ENCODE data around the gene FTCD. TPM values are rescaled to one million over a fixed set of nuclear protein-coding genes. Genes with fewer than 3 reads are reported as not detected.

FTCD gene
- total RNA-seq, 1 experiment from 2014 or later: 6.7 TPM

DNA sequence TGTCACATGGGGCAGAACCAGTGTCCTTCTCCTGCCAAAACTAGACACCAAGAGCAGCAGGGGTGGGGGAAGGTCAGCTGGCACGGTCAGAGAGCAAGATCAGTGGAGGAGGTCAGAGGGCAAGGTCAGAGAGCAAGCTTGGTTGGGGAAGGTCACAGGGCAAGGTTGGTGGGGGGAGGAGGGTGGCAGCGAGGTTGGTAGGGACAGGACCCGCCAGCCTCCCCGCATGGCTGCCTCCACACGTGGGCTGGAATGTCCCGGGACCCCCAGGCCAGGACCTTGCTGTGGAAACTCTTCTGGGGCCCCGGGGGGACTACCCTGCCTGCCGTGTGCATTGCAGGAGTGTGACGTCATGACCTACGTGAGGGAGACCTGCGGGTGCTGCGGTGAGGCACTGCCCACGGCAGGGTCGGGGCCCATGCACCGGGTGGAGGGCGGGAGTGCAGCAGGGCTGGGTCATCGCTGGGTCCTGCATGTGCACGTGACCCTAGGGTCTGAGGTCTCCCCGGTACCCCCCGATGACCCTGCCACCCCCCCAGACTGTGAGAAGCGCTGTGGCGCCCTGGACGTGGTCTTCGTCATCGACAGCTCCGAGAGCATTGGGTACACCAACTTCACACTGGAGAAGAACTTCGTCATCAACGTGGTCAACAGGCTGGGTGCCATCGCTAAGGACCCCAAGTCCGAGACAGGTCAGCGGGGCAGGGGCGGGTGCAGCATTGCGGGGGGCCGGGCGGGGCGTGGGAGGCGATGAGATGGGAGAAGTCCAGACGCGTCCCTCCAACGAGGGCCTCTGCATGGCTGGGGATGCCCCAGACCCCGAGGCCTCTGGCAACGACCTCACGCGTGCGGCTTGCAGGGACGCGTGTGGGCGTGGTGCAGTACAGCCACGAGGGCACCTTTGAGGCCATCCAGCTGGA is 30.2 kb downstream of the FTCD start:
- no peaks in the 10 kb centered on the region for H3K23me2 ChIP-seq (ENCODE audit: insufficient read length, low read depth, low read length, poor library complexity, severe bottlenecking)
- H3K27me3 ChIP-seq (ENCODE audit: insufficient read depth, low read length): no peaks in the 10 kb centered on the region
- no peak overlapping the region for H2BK5ac ChIP-seq (ENCODE audit: insufficient read length, low read length)
- no peak overlapping the region for H2AFZ ChIP-seq (ENCODE audit: low read length)
- no peak overlapping the region for H2BK12ac ChIP-seq (ENCODE audit: insufficient read length, low read depth, low read length)
- H4K8ac ChIP-seq (replicated peaks; ENCODE audit: insufficient read length, low read depth, low read length): no peak overlapping the region
- no peak overlapping the region for H3K23ac ChIP-seq (ENCODE audit: insufficient read length, low read depth, low read length)
- Mint-ChIP-seq H3K36me3 (ENCODE audit: insufficient read depth in 1 of 3, low read depth in 3 of 3) (peaks cover 9 to 41% (median 17%) of the 10 kb centered on the region in 3 experiments), H3K27me3 (ENCODE audit: low read depth) (no peaks in the 10 kb centered on the region), H3K4me3 (no peak overlapping the region), H3K4me1 (peaks cover 0 to 15% of the 10 kb centered on the region in 2 experiments; a peak in 2 of 4 replicates), H3K27ac (0 out of 7 replicates have a peak overlapping the region, but pooled peaks of 1 of the 3 experiments have one; percentile 73), H3K9me3 (no peaks in the 10 kb centered on the region; a peak in 1 of 5 replicates)
- no peak overlapping the region for H3K56ac ChIP-seq (ENCODE audit: insufficient read length, low read depth, low read length)
- H4K91ac ChIP-seq (ENCODE audit: insufficient read length, low read depth, low read length): no peak overlapping the region
- DNase-seq: peak; percentile 25
- no peaks in the 10 kb centered on the region for H3K4me1 ChIP-seq (ENCODE audit: insufficient read depth, low read length)
- no peak overlapping the region for H3K18ac ChIP-seq (ENCODE audit: insufficient read length, low read depth, low read length)
- no peak overlapping the region for H3K4me2 ChIP-seq (ENCODE audit: insufficient read depth, insufficient read length, low read length)
- H2BK120ac ChIP-seq (ENCODE audit: low read depth, low read length, poor library complexity, severe bottlenecking): no peak overlapping the region
- H3K9me3 ChIP-seq (ENCODE audit: control insufficient read depth, low read depth, low read length): no peaks in the 10 kb centered on the region
- no peaks in the 10 kb centered on the region for H3K79me1 ChIP-seq (ENCODE audit: insufficient read depth, low read depth, low read length, poor library complexity, severe bottlenecking)
- H2AK5ac ChIP-seq (ENCODE audit: insufficient read length, low read length): no peak overlapping the region
- H2BK15ac ChIP-seq (ENCODE audit: low read depth, low read length): no peak overlapping the region
- H3K9ac ChIP-seq (ENCODE audit: extremely low read depth, insufficient read length, low read length): no peak overlapping the region
- no peak overlapping the region for H3K14ac ChIP-seq (ENCODE audit: insufficient read depth, low read length)
- H3K4ac ChIP-seq (ENCODE audit: low read depth, low read length): no peak overlapping the region
- H3T11ph ChIP-seq (ENCODE audit: low read length): no peak overlapping the region
- WGBS (ENCODE audit: extremely low coverage, insufficient read length, low lambda C conversion rate): no CpG with 5 or more reads among the region's 49 CpGs
- TF ChIP-seq, protein P1, sequence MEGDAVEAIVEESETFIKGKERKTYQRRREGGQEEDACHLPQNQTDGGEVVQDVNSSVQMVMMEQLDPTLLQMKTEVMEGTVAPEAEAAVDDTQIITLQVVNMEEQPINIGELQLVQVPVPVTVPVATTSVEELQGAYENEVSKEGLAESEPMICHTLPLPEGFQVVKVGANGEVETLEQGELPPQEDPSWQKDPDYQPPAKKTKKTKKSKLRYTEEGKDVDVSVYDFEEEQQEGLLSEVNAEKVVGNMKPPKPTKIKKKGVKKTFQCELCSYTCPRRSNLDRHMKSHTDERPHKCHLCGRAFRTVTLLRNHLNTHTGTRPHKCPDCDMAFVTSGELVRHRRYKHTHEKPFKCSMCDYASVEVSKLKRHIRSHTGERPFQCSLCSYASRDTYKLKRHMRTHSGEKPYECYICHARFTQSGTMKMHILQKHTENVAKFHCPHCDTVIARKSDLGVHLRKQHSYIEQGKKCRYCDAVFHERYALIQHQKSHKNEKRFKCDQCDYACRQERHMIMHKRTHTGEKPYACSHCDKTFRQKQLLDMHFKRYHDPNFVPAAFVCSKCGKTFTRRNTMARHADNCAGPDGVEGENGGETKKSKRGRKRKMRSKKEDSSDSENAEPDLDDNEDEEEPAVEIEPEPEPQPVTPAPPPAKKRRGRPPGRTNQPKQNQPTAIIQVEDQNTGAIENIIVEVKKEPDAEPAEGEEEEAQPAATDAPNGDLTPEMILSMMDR (conservative IDR thresholded peaks at IDR 0.05): no peak
- H3K79me2 ChIP-seq (ENCODE audit: insufficient read depth, low read length): no peaks in the 10 kb centered on the region
- no peak overlapping the region for H2BK20ac ChIP-seq (ENCODE audit: low read depth, low read length, poor library complexity, severe bottlenecking)
- no peak overlapping the region for H4K5ac ChIP-seq (ENCODE audit: insufficient read length, low read depth, low read length)
- H3K27ac ChIP-seq (ENCODE audit: insufficient read length, low read depth, low read length): no peak overlapping the region
- H4K20me1 ChIP-seq (ENCODE audit: control insufficient read depth, insufficient read depth, insufficient read length): no peaks in the 10 kb centered on the region
